NCI-H1436 (cell line): Measurements from ENCODE around the gene EXOC3.
"Not testable (repeated sequence)": the region's sequence is repeated elsewhere in the genome, so short reads cannot be mapped to it uniquely, and the experiment has no call there.

Experiments used
- DNase-seq: peaks from one replicate; lab custom pipeline; 2025; lab: John Stamatoyannopoulos, UW

EXOC3 gene

DNA sequence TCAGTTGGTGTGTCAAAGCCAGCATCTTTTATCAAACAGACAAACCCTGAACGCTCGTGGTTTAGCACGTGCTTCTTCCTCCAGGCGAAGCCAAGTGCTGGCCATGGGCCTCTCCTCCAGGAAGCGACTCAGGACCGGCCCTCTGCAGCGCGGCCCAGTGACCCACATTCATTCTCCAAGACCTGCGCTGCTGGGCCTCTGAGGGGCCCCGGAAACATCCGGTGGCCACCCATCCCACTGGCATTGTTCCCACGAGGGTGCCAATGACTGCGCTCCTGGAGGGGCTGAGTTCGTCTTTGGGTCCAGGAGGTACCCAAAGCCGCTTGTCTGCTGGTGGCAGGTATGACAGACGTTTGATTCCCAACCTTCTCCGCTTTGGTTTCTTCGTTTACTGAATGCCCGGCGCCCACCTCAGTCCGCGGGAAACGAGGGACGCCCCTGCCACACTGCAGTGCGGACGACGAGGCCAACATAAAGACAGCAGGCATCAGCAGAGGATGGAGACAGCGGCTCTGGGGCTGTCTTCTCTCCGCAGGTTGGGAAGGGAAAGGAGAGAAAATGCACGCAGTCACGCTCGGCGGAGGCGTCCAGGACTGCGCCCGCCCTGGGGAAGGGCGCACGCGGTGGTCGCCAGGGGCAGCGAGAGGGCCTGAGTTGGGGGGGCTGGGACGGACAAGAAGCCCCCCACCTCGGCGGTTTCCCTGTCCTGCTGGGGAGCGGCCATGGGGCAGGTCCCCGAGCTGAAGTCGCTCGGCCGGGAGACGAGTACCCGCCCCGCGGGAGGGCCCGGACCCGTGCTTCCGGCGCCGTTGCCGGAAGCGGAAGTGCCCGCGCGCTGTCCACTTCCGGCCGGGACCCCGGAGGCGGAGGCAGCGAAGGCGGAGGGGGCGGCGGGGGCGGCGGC, at the start of gene EXOC3:
Gene EXOC3, plus strand, starts transcription at position 842 of the 904 bp plus-strand sequence. CDS start 3,030 bp downstream, outside the sequence.
- DNase-seq = peak; percentile 62

DNA sequence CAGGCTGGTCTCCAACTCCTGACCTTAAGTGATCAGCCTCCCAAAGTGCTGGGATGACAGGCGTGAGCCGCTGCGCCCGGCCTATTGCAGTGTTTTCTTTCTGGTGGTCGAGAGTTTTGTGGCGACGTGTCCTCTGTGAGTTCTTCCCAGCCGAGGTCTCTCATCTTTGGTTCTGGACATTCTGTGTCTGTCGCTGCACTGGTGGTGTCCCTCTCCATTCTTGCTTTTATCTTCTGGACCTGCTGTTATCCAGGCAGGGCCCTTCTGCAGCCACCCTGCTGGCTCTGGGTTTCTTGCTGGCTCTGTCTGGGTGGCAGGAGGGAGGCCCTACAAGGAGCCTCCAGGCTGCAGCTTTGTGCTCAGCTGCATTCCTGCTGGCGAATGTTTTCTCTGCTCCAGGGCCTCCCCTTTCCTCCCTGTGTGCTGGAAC, 49.1 kb upstream of the EXOC3 start:
- no peak for DNase-seq

DNA sequence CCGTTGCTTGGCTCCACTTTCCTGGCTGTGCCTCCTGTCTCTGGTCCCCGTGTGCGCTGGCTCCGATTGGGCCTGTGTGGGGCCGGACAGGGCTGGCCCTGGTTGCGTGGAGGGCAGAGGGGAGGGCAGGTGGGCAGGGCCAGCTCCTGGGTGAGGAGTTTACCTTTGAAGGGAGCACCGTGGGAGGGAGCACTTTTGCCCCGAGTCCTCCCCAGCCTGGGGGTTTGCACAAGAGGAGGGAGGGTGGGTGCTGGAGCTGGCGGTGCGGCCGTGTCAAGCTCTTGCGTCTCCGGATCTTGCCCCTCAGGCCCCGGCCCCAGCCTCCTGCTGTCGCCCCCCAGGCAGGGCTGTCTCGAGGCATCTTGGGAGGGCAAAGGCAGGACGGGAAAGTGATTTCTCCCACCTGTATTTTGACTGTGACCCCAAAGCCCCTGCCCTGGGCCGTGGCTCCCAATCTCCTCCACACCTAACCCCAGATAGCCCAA, 48.3 kb upstream of the EXOC3 start:
- no peak for DNase-seq

DNA sequence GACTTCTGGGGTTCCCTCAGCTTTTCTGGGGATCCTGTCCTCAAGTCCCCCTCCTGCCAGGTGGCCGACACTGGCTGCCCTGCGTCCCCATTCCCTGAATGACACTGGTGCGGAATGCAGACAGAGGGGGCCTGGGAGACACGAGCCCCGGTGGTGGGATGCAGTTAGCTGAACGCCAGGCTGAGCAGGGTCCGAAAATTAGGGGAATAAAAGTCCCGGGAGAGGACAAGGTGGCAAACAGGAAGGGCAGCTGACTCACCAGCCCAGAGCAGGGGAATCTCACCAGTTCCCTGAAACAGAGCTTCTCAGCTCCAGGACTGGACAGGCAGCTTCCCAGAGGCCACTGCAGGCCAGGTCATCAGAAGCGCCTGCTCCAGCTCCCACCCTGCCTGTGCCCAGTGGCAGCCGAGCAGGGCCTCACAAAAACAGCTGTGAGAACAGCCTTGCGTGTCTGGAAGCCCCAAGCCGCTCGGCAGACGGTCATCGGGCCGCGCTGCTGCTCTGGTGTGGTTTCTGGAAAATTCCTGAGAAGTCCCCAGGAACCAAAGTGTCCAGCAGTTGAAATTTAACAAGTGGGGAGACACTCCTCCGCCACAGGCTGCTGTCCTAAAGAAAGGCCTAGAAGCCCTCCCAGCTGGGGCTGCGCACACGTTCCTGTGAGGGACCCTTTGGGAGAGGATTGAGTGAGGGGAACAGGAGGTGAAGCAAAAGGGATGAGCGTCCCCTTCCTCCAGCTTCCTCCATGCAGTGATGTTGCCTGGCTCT, 47.6 kb upstream of the EXOC3 start:
- DNase-seq = no peak

DNA sequence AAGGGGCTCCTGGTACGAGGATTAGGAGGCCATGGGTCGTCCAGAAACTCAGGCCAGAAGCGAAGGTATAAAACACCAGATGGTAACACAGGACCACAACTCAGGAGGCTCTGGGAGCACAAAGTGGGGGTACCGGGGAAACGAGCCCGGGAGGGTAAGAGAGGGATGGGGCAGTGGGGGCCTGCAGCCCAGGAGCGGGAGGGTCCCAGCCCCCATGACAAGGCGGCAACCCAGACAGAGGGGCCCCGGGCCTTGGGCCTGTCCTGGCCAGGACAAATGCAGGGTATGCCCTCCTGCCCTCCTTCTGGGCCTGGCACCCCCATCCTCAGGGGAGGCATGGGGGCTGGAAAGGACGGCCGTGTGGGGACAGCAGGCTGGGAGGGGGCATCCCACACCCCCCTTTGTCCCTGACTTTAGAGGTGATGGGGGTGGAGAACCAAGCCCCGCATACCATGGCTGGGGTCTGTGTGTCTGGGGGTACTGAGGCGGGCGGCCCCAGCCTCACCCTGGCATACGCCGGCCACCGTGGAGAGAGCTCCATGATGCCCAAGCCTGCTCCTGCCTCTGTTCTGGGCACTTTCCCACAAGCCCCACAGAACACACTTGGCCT, 47.0 kb upstream of the EXOC3 start:
- DNase-seq = no peak

DNA sequence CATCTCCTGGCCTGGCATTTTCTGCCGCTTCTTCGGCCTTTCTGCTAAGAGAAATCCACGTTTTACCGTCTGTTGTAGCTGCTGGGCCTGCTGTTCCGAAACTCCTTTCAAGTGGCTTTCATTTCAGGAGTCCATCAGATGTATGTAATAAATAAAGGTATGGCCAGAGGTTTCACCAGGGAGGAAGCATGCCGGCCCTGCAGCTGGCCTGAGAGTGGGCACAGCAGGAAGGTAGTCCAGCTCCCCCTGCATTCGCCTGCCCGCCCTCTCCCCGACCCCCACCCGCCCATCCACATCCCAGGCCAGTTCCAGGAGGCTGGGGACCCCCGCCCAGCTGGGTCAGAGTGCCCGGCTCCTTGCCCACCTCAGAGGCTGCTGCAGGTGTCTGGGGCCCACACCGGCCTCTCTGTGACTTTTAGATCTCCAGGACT, 46.4 kb upstream of the EXOC3 start:
- no peak for DNase-seq

DNA sequence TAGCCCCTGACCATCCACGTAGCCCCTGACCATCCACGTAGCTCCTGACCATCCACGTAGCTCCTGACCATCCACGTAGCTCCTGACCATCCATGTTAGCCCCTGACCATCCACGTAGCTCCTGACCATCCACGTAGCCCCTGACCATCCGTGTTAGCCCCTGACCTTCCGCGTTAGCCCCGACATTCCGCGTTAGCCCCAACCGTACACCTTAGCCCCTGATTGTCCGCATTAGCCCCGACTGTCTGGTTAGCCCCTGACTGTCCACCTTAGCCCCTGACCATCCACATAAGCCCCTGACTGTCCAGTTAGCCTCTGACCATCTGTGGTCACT, 44.9 kb upstream of the EXOC3 start:
- not testable (repeated sequence) for DNase-seq

DNA sequence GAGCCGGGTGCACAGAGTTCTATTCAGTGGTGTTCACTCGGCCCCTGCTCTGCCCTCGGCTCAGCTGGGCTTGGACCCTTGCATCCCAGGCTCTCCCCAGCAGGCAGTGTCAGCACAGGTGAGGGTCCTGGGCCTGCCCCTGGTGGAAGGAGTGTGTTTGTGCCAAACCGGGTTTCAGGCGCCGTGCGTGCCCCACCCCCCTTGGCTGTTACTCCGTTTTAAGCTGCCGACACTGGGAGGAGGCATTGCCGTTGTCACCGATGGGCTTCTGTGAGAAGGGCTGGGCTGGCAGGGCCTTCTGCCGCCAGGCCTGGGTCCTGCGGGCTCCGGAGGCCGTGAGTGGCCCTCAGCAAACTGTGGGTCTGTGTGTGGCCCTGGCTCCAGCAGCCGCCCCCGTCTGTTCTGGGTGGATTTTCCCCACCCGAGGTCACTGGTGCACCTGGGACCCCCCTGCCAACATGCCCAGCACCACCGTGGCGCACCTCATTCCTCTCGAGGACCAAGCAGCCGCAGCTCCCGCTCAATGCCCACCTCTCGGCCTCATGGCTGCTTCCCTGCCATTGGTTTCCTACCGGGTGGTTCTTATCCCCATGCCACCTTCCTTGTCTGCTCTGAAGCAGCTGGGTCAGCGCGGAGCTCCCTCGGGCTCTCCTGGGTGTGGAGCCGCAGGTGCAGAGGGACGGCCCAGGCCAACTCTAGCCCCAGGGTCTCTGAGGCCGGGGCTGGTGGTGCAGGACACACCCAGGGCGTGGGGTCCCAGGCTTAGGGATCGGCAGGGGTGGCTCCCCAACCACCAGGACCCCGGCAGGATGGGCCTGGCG, 44.3 kb upstream of the EXOC3 start:
- peak; percentile 55 for DNase-seq

DNA sequence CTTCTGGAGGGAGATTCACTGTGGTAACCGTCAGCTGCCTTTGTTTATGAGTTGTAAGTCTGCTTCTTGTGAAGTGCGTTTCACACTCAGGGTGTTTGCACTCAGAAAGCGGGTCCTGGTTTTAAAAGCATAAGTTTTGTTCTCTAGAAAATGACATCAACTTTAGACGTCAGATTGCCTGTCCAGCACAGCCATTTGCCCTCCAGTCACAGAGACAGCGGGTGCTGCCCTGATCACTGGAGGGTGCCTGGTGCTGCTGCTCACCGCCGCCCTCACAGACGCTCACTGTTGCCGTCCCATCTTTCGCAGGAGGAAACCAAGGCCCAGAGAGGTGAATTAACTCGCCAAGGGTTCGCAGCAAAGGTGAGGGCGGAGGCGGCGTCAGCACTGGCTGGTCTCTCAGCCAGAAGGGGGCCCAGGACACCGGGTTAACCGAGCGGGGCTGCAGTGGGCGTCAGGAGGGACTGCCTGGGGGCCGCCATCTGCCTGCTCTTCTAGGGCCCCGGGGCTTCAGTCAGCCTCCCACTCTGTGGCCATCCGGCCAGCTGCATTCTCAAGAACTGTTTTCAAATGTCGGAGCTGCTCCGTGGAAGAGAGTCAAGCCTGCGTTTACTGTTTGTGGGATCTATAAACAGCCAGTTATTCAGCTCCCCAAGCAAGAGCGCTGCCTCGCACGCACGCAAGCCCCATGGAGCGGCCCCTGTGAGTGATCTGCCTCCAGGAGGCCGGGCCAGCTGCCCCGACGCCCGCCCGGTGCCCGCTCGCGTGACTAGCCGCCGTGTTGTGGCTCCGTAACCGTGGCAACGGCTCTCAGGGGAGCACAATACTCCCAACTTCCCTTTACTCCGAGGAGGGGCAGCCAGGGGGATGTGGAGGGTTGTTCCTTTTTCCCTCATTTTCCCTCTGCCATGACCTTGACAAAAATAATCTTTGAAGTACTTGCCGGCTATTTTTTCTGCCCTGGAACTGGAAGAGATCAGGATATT, 43.4 kb upstream of the EXOC3 start:
- peak; percentile 93 for DNase-seq

DNA sequence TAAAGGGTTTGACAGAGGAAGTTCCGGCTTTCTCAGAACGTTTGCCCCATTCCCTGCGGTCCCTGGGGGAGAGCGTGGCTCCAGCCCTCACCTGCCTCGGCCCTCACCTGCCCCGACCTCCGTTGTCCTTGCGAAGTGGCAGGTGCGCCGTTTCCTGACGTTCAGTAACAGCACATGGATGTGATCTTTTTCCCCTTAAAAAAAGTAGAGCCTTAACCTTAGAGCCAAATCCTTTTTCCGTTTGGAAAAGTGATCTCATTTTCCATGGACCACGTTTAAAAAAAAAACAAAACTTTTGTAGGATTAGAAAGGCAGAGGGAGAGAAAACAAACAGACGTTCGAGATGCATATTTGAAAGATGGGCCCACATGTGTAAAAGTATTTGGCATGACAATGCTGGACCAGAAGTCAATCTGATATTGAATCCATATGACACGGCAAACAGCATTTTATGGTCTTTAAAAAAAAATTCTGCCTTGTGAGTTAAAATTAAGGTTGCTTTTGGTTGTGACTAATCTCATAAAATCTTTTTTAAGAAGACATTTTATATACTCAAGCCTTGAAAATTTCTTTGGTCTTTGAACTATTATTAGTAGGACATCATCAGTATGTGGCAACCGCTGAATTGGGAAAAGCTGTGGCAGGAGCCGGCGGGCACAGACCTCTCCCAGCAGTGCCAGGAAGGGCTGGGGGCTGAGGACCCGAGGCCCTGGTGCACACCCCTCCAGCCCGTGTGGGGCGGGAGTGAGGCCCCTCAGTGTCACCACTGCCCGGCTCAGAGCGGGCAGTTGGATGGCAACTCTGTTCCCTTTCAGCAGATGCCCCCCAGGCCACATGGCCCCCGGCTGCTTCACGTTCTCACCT, 42.5 kb upstream of the EXOC3 start:
- no peak for DNase-seq

DNA sequence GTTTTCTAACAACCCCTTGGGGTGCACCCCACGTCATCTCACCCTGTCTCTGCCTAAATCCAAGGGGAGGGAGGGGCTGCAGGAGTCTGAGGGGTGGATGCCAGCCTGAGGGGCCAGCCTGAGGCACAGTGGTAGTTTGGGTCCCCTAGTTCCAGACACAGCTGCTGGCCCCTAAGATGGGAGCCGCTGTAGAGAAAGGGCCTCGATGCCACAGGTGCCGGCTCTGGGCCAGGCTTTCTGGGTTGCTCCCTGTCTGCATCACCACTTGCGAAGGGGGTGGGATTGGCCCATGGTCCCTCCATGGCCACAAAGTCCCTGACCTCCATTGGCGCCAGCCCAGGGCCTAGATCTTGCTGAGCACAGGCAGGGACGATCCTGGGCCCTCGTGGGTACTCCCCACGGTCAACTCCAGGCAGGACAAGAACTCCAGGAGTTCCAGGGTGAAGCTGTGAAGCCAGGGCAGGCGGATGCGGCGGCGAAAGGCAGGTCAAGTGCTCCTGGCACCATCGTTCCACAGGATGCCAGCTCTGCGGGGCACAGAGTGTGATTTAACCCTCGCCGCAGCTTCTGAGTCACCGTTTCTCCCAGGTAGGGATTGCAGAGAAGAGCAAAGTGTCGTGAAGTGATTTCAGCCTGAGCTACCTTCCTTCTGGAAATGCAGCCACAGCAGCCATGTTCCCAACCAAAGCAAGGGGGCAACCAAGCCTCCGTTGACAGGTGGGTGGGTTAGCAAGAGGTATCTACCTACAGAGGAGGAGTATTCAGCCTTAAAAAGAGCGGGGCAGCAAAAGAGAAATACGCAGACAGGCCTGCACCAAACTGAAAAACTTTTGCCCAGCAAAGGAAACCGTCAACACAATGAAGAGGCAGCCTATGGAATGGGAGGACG, 41.6 kb upstream of the EXOC3 start:
- DNase-seq = no peak

DNA sequence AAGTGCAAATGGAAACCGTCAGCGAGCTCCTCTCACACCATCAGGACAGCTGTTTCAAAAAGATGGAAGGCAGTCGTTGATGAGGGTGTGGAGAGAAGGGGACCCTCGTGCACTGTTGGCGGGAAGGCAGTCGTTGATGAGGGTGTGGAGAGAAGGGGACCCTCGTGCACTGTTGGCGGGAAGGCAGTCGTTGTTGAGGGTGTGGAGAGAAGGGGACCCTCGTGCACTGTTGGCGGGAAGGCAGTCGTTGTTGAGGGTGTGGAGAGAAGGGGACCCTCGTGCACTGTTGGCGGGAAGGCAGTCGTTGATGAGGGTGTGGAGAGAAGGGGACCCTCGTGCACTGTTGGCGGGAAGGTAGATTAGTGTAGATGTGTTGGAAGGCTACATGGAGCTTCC, 40.8 kb upstream of the EXOC3 start:
- not testable (repeated sequence) for DNase-seq

DNA sequence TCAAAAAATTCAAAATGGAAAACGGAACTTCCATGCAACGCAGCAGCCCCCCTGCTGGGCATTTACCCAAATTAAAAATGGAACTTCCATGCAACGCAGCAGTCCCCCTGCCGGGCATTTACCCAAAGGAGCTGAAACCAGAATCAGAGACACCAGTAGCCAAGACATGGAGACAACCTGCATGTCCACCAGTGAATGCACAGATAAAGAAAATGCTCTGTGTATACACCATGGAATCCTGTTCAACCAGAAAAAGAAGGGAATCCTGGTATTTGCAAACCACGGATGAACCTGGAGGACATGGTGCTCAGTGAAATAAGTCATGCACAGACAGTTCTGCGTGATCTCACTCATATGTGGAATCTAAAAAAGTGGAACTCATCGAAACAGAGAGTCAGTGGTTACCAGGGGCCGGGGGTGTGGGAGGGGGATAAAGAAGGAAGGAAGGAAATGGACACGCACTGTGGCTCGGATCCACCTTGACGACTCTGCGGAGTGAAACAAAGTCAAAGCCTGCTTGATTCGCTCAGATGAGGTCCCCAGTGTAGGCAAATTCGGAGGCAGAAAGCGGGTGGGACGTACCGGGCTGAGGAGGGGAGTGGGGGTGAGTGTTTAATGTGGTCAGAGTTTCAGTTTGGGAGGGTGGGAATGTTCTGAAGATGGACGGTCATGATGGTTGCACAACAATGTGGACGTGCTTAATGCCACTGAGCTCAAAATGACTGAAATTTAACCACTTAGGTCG, 40.2 kb upstream of the EXOC3 start:
- DNase-seq = no peak

DNA sequence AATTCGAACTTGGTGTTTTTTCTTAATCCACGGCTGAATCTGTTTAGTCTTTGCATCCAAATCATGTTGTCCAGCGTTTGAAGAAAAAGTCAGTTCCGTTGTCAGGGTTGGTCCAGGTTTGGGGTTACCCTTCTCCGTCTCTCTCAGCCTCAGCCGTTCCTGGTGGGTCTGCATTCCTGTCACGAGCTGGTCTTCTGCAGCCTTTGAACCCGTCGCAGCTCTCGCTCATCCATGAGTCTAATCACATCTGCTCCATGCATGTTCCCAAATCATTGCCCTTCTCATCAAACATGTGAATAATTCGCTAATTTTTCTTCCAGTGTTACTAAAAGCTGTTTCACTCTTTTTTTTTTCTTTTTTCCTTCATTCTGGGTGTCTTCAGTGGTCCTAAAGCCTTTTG, 39.0 kb upstream of the EXOC3 start:
- DNase-seq = no peak

DNA sequence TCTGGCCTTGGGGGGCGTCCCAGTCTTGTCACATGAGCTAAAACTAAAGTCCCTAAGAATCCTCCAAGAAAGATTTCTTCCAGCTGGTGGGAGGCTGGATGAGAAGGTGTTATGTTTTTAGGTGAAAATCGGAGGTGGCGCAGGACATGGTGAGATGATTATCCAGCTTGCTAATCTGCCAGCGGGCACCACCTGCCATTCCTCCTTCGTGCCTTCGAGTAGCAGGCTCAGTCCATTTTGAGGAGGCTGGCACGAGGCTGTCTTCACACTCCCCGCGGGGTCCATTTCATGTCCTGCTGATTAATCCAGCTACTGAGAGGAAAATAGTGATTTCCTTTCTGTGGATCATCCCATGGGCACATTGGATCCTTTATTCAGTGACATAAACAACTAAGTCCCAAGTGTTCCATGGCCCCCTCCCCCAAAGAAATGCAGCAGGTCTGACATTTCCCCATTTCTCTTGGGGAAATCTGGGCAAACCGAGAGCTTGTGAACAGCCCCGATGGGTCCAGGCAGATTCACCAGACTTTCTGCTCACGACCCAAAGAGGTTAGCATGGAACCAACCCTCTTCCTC, 38.2 kb upstream of the EXOC3 start:
- no peak for DNase-seq

DNA sequence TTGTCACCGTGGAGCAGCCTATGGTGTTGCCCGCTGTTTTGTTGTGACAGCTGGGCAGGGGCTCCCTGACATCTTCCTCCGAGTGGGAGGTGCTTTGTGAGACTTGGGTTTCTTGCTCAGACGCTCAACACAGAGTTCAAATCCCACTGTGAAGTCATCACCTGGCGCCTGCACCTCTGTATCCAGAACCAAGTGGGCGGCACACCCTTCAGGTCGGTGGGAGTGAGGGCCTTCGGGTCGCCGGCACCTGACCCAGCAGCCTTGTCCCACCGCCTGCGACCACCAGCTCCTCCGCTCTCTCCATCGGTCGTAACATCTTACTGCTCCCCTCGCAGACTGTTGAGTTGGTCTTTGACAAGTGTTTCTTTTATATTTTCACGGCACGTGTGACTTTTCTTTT, 37.6 kb upstream of the EXOC3 start:
- no peak for DNase-seq

DNA sequence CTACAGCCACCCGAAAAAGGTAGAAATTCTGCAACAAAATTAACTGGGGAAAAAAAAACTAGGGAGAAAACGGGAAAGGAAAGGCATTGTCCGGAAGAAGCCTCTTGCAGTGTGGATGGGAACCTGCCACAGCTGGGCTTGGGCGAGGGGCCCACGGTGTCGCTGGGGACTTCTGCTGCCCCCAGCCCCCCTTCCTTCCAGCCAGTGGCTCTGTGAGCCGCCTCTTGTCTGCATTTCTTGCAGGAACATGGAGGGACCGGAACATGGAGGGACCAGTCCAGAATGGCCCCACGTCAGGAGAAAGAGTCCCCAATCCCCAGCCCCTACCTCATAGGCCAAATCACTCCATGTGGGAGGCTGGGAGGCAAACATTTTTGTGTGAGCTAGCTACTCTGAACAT, 36.9 kb upstream of the EXOC3 start:
- no peak for DNase-seq
